Left lobe of liver (tissue), 2 donors: Measurements from ENCODE around the gene RFT1. TPM values are rescaled to one million over a fixed set of nuclear protein-coding genes. Genes with fewer than 3 reads are reported as not detected.

ENCODE experiments used
- ATAC-seq: fragments of 200-7000 bp; cut with Tn5 transposase; one replicate; pipeline ENCODE4 v1.9.1; 2020; ENCODE audit warnings: mild to moderate bottlenecking, moderate library complexity
- DNase-seq: peaks from one replicate; pipeline ENCODE4 v3.0.0-alpha.2; 2020; ENCODE audit warnings: low spot score
- total RNA-seq: library from RNA; stranded (reverse); gene quantifications from one replicate; pipeline ENCODE4 v1.2.1, GENCODE V29; 2021
- donor health status: DM: no; HTN: no; CAD: no; lungs with moderate emphysema.
- donor health status: DM: no; HTN: yes; CAD: no.

The RFT1 gene, protein sequence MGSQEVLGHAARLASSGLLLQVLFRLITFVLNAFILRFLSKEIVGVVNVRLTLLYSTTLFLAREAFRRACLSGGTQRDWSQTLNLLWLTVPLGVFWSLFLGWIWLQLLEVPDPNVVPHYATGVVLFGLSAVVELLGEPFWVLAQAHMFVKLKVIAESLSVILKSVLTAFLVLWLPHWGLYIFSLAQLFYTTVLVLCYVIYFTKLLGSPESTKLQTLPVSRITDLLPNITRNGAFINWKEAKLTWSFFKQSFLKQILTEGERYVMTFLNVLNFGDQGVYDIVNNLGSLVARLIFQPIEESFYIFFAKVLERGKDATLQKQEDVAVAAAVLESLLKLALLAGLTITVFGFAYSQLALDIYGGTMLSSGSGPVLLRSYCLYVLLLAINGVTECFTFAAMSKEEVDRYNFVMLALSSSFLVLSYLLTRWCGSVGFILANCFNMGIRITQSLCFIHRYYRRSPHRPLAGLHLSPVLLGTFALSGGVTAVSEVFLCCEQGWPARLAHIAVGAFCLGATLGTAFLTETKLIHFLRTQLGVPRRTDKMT
- 11.8 TPM for total RNA-seq

DNA sequence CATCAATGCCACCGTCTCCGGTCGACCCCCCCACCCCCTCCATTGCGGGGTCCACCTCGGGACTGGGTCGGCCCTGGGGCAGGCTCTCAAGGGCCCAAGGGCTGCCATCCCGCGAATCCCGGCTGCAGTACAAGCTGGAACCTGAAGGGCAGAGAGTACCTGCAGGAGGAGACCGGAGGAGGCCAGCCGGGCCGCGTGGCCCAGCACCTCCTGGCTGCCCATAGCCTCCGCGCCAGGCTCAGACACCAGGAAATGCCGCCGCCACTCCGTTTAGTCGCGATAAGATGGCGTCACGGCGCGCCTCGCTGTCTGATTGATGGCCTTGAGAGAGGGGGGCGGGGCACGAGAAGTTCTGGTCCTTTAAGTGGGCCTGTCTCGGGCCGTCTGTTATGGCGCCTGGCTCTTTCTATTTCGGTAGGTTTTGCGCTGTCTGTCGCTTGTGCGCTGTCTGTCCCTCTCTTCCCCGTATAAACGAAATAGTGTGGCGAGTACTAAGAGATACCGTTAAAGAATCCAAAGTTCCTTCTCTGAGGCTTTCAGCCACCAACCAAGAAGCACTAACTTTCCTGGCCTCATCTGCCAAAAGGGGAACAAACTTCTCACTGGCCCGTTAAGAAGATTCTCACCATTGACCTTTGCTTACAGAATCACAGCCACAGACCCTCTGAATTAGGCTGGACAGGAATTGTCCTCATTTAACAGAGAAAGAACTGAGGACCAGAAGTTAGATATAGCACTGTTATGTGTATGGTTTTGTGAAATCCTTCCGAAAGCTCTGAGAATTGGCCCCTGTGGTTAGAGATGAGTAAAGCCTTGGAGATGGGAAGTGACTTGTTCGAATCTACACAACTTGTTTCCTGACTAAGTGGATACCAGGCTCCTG lies at the start of gene RFT1:
Gene RFT1 (minus strand): TSS at position 257 of the 883 bp plus-strand sequence. CDS start 35 bp downstream, at position 222.
- peak; percentile 97 for DNase-seq

DNA sequence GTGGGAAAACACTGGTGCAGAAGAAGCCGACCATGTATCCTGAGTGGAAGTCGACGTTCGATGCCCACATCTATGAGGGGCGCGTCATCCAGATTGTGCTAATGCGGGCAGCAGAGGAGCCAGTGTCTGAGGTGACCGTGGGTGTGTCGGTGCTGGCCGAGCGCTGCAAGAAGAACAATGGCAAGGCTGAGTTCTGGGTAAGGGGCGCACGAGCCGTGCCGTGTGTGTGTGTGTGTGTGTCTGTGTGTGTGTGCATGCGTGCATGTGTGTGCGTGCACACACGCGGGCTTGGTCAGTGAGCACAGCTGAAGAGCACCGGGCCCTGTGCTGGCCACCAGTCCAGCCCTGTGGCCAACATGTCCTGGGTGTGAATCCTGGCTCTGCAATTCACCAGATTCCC lies 49.3 kb upstream of the RFT1 start:
- DNase-seq: no peak
- ATAC-seq: no peak

More for the DNA sequence above, at the start of gene RFT1:
- peak; percentile 84 for ATAC-seq

DNA sequence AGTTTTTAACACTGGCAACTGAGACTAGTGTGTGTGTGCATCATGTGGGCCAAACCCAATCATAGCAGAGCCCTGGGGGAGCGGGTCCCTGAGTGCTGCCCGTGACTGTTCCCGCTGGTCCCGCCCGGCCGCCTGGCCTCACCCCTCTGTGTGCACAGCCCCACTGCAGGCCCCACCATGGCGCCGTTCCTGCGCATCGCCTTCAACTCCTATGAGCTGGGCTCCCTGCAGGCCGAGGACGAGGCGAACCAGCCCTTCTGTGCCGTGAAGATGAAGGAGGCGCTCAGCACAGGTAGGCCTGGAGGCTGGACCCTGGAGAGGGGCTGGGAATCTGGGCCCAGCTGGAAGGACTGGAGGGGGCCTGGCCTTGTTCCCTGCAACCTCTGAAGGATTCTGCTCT lies 48.0 kb upstream of the RFT1 start:
- no peak for DNase-seq
- ATAC-seq: no peak

DNA sequence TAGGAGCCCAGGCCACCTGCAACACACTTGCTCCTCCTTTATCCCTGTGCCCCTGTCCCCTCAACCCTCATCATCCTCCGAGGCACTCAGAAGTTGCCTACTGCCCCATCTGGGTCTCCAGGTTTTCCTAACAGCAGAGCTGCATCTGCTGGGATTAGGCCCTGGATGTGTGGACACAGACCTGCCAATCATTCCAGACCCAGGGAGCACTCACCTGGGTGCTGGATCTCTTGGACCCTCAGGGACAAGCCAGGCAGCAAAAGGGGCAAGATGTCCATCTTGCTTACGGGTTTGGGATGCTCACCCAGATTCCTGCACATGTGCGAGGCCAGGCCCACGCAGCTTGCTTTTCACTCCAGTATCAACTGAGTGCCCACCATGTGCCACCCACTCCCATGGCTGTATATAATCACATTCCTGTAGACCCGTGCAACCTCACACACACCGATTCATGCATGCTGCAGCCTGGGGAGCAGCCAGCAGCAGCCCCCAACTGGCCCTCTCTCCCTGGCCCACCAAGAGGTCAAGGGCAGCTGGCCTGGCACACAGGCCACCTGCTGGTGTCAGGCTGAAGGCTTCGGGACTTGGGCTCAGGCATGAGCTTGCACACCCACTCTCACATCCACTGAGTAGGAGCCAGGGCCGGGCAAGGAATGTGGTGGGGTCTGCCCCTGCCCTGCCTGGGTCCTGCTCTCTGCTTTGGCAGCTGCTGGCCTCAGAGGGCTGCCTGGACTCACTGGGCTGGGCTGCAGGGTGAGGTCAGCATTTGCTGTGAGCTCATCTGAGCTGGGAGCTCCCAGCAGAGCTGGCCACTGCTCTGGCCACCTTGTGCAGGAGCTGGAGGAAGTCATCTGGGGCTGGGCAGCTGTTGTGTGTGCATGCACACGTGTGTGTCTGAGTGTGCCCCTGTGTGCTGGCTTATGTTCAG lies 45.6 kb upstream of the RFT1 start:
- DNase-seq (no peak), ATAC-seq (no peak)

DNA sequence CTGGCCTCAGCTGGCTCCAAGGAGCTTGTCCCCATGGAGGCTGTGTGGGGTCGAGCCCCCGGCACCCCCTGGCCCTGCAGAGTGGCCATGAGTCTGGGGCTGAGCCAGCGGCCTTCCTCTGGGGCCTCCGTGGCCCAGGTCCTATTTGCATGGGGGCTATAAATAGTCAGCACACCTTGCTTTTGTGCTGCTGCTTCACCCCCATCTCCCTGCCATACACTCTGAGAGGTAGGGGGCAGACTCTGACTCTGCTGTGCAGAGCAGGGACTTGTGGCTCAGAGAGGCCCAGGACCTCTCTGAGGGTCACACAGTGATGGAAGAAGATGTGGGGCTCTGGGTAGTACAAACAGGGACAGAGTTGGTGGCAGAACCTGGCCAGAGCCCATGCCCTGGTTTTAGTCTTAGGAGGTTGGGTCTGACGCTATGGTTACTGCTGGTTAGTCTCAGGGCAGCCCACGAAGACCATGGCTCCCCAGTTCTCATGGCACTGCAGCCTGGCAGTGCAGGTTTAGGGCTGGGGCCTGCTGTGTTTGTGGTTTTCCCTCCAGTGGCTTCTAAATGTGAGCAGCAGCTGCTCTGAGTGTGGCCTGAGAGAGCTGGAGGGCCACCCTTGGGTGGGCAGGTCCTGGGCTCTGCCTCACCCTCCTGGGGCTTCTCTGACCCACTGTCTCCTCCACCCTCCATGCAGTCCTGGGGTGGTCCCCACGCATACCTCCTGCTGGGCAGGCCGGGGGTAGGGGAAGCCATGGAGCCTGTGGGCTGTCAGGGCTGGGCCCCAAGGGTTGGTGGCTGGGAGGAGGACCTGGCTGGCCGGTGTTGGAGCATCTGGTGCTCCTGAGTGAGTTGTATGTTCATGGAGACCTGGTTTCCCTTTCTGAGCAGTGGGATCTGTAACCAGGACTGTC lies 44.4 kb upstream of the RFT1 start:
- DNase-seq (no peak), ATAC-seq (no peak)

DNA sequence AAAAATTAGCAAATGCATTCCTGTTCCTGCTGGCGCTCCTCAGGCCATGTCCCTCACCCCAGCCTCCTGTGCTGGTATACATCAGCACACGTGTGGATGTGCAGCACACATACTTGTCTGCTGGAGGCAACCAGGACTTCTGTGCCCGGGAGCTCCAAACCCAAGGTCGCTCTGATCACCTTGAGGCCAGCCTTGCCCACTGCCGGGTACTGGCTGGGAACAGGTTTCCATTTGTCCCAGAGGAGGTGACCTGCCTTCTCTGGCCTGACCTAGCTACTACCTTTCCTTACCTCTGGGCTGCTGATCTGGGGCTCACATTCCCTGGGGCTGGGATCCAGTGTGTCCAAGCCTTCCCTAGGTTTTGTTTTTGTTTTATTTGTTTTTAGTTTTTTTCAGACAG lies 42.9 kb upstream of the RFT1 start:
- DNase-seq (no peak), ATAC-seq (no peak)

DNA sequence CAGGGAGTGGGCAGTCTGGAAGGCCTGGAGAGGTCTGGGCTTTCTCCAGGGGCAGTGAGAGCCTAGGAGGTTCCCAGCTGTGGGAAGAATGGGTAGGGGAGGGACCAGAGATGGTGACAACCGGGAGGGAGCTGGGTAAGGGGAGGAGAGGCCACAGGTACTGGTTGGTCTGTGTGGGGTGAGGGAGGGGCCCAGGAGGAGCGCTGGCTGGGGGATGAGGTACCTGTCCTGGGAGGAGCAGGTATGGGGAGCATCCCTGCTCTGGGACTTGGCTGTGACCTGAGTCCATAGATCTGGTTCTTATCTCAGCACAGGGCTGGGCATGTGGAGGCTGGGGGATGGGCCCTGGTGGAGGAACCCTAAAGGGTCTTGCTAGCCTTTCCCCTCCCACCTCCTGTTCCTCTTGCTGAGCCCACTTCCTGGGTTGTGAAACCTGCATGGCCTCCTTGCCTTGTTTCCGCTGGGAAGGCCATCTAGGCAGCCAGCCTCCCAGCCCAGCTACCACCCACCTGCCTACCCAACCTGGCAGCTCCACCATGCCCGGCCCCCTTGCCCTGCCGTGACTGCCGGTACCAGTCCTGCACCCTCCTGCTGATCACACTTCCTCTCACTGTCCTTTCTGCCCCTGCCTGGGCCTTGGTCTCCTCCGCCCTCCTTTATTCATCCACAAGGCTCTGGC lies 41.7 kb upstream of the RFT1 start:
- ATAC-seq (no peak), DNase-seq (no peak)

DNA sequence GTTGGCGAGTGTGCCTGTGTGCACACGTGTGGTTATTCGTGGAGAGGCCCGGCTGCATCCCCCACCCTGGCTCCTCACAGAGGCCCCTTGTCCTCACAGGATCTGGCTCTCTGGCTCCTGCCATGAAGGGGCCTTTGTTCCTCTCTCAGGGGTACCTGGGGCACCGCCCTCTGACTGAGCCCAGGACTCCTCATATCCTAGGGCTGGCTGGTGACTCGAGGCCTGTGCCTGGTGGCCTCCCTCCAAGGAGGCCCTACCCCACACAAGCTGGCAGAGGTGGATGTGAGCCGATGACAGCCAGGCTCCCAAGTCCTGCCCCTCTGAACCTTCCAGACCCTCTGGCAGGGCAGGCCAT lies 40.8 kb upstream of the RFT1 start:
- no peak for DNase-seq
- ATAC-seq: no peak

DNA sequence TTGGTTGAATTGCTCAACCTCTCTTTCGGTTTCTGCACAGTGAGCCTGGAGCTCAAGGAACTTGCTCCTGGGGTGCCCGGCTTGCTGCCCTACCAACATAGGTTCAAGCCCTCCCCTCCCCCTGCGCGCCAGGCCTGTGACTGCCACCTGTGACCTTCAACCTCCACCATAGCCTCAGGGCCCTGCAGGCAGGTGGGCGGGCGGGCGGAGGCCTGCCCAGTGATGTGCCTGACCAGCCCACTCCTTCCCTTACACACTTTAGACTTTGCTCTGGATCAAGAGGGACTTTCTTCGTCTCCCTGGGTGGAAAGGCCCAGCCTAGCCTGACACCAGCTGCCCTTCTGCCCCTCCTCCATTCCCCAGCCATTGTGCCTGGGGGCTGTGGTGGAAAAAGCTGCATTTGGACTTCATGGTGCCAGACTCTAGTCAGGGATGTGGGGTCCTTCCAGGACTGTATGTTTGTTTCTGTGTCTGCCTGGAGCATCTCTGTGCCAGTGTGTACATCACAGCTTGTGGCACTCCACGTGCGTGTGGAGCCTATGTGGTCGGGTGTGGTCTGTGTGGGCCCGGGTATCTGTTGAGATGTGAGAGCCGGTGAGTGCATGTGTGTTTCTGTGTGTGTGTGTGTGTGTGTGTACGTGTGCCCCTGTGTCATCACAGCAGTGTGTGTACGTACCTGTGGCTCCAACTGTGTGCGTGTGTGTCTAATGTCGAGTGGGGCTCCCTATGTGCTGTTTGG lies 40.3 kb upstream of the RFT1 start:
- DNase-seq (no peak), ATAC-seq (peak; percentile 28)

DNA sequence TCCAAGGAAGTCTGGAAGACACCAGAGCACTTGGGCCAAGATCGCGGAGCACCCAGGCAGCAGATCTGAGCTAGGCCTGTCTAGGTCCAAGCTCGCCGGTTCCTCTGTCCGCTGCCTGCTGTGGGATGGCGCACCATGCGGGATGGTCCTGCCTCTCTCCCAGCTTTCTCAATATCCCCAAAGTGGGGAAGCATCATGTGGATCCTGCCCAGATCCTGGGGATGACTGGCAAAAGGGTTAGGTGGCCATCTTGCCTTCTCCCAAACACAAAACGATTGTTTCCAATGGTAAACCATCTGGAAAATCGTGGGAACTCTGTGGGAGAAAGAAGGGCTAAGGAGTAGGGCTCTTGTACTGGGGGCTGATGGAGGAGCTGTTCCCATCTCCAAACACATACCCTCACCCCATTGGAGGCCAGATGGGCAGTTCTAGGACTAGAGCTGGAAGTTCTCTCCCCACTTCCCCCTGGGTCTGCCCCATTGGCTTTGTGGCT lies 39.6 kb upstream of the RFT1 start:
- no peak for DNase-seq
- no peak for ATAC-seq

DNA sequence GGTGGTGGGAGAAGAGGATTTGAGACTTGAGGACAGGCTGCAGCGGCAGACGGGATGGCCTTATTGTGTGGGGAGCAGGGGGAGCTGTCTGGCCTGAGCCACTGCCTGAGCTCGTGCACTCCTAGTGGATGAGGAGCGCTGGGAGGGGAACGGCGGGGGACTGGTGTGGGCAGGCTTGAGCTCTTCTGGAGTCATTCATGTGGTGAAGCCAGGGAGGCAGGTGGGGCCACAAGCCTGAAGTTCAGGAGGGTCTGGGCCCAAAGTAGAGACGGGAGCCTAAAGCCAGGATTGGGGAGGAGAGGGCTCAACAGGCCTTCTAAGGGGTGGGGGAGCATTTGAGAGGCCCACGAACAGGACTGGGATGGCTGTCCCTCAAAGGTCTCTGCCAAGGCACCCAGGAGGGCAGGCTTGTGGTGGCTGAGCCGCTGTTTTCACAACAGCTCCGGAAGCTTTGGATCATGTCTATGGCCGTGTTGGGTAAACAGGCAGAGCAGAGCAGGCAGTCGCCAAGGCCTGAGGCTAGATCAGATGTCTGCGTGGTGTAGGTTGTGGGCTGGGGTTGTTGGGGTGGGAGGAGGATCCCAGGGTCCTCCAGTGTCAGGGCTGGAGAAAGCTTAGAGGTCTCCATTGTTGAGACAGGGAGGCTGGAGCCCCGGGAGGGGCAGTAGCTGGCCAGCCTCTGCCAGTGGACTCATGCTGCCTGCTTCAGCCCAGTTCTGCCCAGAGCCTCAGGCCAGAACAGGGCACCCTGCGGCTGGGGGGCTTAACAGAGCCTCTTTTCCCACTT lies 39.0 kb upstream of the RFT1 start:
- DNase-seq: no peak

DNA sequence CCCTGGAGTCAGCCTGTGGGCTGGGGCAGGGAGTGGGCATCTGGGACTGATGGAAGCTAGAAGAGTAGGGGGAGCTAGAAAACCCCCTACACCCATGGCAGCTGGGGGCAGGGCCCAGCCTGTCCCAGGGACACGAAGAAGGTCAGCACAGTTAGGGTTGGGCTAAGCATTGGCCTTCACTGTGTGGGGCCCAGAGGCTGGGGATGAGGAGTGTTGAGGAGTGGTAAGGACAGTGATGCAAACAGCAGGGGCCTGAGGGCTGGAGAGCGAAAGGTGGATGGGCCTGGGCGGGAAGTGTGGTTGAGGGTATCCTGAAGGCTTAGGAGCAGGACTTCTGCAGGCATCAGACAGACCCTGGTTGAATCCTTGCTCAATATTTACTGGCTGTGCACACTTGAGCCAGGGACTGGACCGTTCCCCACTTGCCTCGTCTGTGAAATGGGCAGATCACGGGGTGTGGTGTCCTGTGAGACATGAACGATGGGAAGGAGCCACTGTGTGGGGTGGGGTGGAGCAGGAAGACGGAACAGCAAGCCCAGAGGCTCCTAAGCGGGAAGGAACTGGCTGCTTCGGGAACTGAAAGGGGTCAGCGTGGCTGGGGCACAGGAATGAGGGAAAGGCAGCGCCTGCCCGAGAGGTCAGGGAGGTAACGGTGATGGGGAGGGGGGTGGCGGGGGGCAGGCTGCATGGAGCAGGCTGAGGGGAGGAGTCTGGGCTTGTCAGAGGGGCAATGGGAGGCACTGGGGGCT lies 38.1 kb upstream of the RFT1 start:
- no peak for DNase-seq
- ATAC-seq: peak; percentile 10

More for the DNA sequence above, 39.0 kb upstream of the RFT1 start:
- peak; percentile 4 for ATAC-seq

DNA sequence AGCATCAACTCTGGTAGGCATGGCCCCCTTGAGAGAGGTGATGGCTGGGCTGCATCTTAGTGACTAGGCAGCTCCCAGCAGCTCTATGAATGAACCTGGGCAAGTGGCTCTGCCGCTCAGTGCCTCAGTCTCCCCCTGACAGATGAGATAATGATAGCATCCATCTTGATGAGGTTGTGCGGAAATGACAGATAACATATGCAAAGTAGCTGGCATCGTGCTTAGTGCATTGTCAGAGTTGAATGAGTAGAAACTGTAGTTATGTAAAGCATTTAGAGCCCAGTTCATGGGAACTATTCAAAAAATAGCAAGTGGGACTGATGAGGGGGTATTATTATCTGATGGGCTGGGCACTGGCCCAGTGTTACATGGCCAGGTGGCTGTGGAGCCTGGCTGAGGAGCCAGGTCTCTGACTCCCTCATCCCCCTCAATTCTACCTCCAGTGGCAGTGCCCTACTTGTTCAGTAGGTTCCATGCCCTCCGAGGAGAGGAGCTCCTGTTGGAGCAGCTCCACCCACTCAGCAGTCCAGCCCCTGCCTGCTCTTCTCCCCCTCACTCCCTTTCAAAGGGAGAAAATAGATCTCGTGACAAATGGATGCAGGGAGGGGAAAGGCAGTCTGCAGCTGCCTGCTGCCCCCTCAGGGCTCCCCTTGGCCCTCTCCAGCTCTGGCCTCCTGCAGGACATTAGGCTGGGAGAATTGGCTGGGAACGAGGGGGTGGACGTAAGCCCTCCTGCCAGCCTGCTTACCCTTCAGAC lies 37.4 kb upstream of the RFT1 start:
- DNase-seq: no peak
- ATAC-seq: no peak

DNA sequence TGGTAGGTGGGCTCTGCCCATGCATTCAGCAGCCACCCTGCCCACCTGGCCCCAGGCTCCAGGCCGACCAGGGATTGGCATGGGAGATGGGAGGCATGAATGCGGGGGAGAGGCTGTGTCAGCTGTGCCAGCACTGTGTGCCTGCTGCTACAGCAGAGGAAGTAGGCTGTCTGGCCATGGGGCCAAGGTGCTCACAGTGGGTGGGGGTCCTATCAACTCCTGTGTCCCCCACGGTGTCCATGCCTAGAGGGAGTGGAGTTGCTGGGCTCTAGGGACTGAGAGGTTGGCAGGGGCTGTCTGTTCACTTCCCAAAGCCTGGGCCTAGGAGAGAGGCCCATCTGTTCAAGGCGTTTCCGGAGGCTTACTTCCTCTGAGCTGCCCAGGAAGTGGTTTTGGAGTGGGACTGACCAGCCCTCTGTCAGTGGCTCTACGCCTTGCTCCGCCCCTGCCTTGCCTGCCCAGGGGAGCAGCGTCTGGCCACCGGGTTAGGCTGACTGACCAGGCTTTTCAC lies 36.6 kb upstream of the RFT1 start:
- DNase-seq: peak; percentile 57
- peak; percentile 52 for ATAC-seq

DNA sequence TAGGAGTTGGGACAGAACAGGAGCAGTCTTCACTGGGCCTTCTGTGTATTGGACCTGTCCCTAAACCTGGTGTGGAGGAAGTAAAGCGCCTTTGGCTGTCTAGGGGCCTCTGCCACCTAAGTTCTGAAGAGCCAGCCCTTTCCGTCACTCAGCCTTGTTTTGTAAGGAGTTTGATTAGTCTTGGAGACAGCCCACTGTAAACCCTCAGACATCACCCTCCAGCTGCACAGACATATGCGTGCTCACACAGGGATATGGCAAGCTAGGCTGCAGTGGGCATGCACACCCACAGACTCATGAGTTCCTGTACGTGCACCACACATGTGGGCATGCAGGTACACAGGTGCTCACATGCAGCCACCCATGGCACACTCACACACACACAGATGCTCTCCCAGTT lies 36.0 kb upstream of the RFT1 start:
- DNase-seq: no peak
- no peak for ATAC-seq

DNA sequence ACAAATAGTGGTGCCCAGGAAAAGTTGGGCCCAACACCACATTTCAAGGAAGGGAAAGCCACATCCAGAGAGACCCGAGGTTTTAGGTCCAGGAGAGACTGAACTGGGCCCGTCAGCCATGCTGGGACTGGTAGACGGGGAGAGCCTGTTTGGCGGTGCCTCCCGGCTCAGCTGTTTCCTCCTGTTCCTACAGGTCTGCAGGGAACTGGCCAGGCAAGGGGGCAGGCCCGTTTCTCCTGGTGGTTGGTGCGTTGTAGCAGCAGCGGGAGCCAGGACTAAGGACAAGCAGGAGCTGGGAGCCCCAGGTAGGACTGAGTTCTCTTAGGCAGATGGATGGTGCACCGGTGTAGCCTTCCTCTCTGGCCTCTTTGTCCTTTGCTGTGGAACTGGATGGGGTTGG lies 34.7 kb upstream of the RFT1 start:
- ATAC-seq: no peak
- DNase-seq: no peak
